Ascending aorta (tissue), 2 donors: Measurements from ENCODE around the gene UNC5B. TPM values are rescaled to one million over a fixed set of nuclear protein-coding genes. Genes with fewer than 3 reads are reported as not detected.

ENCODE experiments used
- DNase-seq, 2 donors: peaks; one replicate each; pipeline ENCODE4 v3.0.0-alpha.2; 2019; ENCODE audit warnings: low spot score in 2 of 2
- H3K27ac ChIP-seq, 2 donors: fragments of 200-600 bp; sonication (generic); one replicate each; pipeline ENCODE4 v1.5.1; 2016 to 2017; ENCODE audit warnings: mild to moderate bottlenecking in 1 of 2
- H3K27me3 ChIP-seq: fragments of 200-600 bp; sonication (generic); one replicate; pipeline ENCODE4 v1.5.1; 2017
- H3K36me3 ChIP-seq, 2 donors: fragments of 200-600 bp; sonication (generic); one replicate each; pipeline ENCODE4 v1.5.1; 2016
- H3K4me1 ChIP-seq, 2 donors: fragments of 200-600 bp; sonication (generic); one replicate each; pipeline ENCODE4 v1.5.1; 2016 to 2017; ENCODE audit warnings: mild to moderate bottlenecking in 1 of 2
- H3K4me3 ChIP-seq, 2 donors: fragments of 200-600 bp; sonication (generic); one replicate each; pipeline ENCODE4 v1.5.1; 2016 to 2017; ENCODE audit warnings: mild to moderate bottlenecking in 1 of 2
- H3K9me3 ChIP-seq, 2 donors: fragments of 200-600 bp; sonication (generic); one replicate each; pipeline ENCODE4 v1.5.1; 2016
- CTCF ChIP-seq, 3 experiments: fragments of 200-600 bp in 2 of 3; fragments of 450-650 bp in 1 of 3; sonication (generic) in 2 of 3; IDR thresholded peaks; one replicate each; pipeline ENCODE4 v1.5.1; 2016 to 2019; ENCODE audit warnings: antibody characterized with exemption in 3 of 3, mild to moderate bottlenecking in 1 of 3, moderate library complexity in 1 of 3
- intact Hi-C: fragments of 100-400 bp; cut with DNase I; formaldehyde crosslinking; loops from one replicate; pipeline ENCODE4 v1.15.1; 2023
- total RNA-seq: library from RNA; depleted of rRNA; stranded (reverse); fragments of >200 nt; gene quantifications from one replicate; pipeline ENCODE4 v1.1.0, GENCODE V29; 2016

Gene UNC5B
- total RNA-seq, 1 donor from 2014 or later, result 42.4 TPM

- Histone ChIP-seq H3K9me3 (no peaks in the 10 kb centered on the region), H3K4me1 (peaks cover 8 to 39% of the 10 kb centered on the region in 2 donors), H3K4me3 (no peak overlapping the region), H3K27ac (peak overlapping the region; percentile 15 to 81), H3K36me3 (no peaks in the 10 kb centered on the region), H3K27me3 (no peaks in the 10 kb centered on the region)
- TF ChIP-seq CTCF (IDR thresholded peaks at IDR 0.05), result no peak
- DNase-seq, result no peak
- intact Hi-C loops, result no loop called here
Measured at GRCh38 chr10:71236286-71236685, 23.9 kb downstream of the UNC5B start.

- Histone ChIP-seq H3K27ac (peak overlapping the region in 1 of 2 donors; percentile 15), H3K36me3 (no peaks in the 10 kb centered on the region), H3K9me3 (no peaks in the 10 kb centered on the region), H3K4me1 (peaks cover 8 to 37% of the 10 kb centered on the region in 2 donors), H3K4me3 (no peak overlapping the region), H3K27me3 (no peaks in the 10 kb centered on the region)
- intact Hi-C loops, result no loop called here
- no peak for TF ChIP-seq CTCF (IDR thresholded peaks at IDR 0.05)
- DNase-seq, result no peak
Measured at GRCh38 chr10:71236822-71237682, 24.7 kb downstream of the UNC5B start.

- no peak for TF ChIP-seq CTCF (IDR thresholded peaks at IDR 0.05)
- Histone ChIP-seq H3K4me3 (no peak overlapping the region), H3K27me3 (no peaks in the 10 kb centered on the region), H3K9me3 (no peaks in the 10 kb centered on the region), H3K4me1 (peaks cover 7 to 40% of the 10 kb centered on the region in 2 donors), H3K36me3 (no peaks in the 10 kb centered on the region), H3K27ac (no peak overlapping the region)
- intact Hi-C loops, result no loop called here
- DNase-seq, result no peak
Measured at GRCh38 chr10:71237843-71238623, 25.7 kb downstream of the UNC5B start.

- Histone ChIP-seq H3K4me3 (no peak overlapping the region), H3K4me1 (peaks cover 9 to 39% of the 10 kb centered on the region in 2 donors), H3K27ac (no peak overlapping the region), H3K9me3 (no peaks in the 10 kb centered on the region), H3K27me3 (no peaks in the 10 kb centered on the region), H3K36me3 (no peaks in the 10 kb centered on the region)
- no peak for TF ChIP-seq CTCF (IDR thresholded peaks at IDR 0.05)
- intact Hi-C loops, result no loop called here
- DNase-seq, result no peak
Measured at GRCh38 chr10:71238626-71239025, 26.3 kb downstream of the UNC5B start.

- H3K27ac ChIP-seq, result no peak overlapping the region
- TF ChIP-seq CTCF (IDR thresholded peaks at IDR 0.05), result no peak
Measured at GRCh38 chr10:71239131-71239915, 27.0 kb downstream of the UNC5B start.

More at GRCh38 chr10:71239131-71239915, 27.0 kb downstream of the UNC5B start:
- H3K9me3 ChIP-seq, result no peaks in the 10 kb centered on the region
- peaks cover 12 to 38% of the 10 kb centered on the region in 2 donors for H3K4me1 ChIP-seq
- H3K27me3 ChIP-seq, result no peaks in the 10 kb centered on the region
- no peak overlapping the region for H3K4me3 ChIP-seq
- H3K36me3 ChIP-seq, result no peaks in the 10 kb centered on the region
- DNase-seq, result no peak
- intact Hi-C loops, result no loop called here
